CD4-positive, alpha-beta T cell (primary cell): ENCODE data around the gene DEFB127. TPM values are rescaled to one million over a fixed set of nuclear protein-coding genes. Genes with fewer than 3 reads are reported as not detected.

ENCODE experiments used
- ATAC-seq: fragments of 200-7000 bp; cut with Tn5 transposase; one replicate; pipeline ENCODE4 v1.10.0; 2022; ENCODE audit warnings: mild to moderate bottlenecking; ENCODE audit not compliant: poor library complexity
- CTCF ChIA-PET: fragments of 350-600 bp; sonication (Branson Sonifier 250); formaldehyde crosslinking; loops from one replicate; lab custom pipeline; 2021; ENCODE audit warnings: antibody characterized with exemption, inconsistent platforms; lab: Charles Lee
- POLR2A ChIA-PET: fragments of 350-600 bp; sonication (Branson Sonifier 250); formaldehyde crosslinking; loops from one replicate; lab custom pipeline; 2021; ENCODE audit warnings: antibody characterized with exemption, inconsistent platforms; lab: Charles Lee
- DNase-seq, 14 experiments: peaks; one replicate each; pipeline ENCODE4 v3.0.0-alpha.2; 2013 to 2020; ENCODE audit warnings: mixed read lengths in 2 of 14
- H3K27ac ChIP-seq, 2 donors: one replicate each; pipeline versions ENCODE4 v1.5.1 to v1.7.0; 2013; ENCODE audit warnings: low read length in 2 of 2, low read depth in 1 of 2, mild to moderate bottlenecking in 1 of 2
- H3K27me3 ChIP-seq, 2 experiments: 1 replicate in 1 of 2; 2 replicates in 1 of 2; pipeline versions ENCODE4 v1.6.1 to v1.7.0; 2013; ENCODE audit warnings: low read length in 2 of 2, control low read depth in 1 of 2, mild to moderate bottlenecking in 1 of 2, moderate library complexity in 1 of 2; ENCODE audit not compliant: insufficient read depth in 2 of 2, control insufficient read depth in 1 of 2
- H3K36me3 ChIP-seq: one replicate; pipeline ENCODE4 v1.6.1; 2013; ENCODE audit warnings: low read length, control low read depth; ENCODE audit not compliant: insufficient read depth
- H3K4me1 ChIP-seq: one replicate; pipeline ENCODE4 v1.6.1; 2013; ENCODE audit warnings: low read length, control low read depth; ENCODE audit not compliant: insufficient read depth
- H3K4me3 ChIP-seq: one replicate; pipeline ENCODE4 v1.5.1; 2013; ENCODE audit warnings: mild to moderate bottlenecking, low read length, moderate library complexity
- H3K9me3 ChIP-seq, 2 experiments: 1 replicate in 1 of 2; 2 replicates in 1 of 2; pipeline versions ENCODE4 v1.6.1 to v1.7.0; 2013; ENCODE audit warnings: low read length in 2 of 2, mild to moderate bottlenecking in 2 of 2, control low read depth in 1 of 2, moderate library complexity in 1 of 2; ENCODE audit not compliant: control insufficient read depth in 1 of 2, insufficient read depth in 1 of 2
- H3K27ac Mint-ChIP-seq: one replicate; pipeline ENCODE4 v1.8.0; 2020; ENCODE audit warnings: mixed read lengths
- H3K27me3 Mint-ChIP-seq: one replicate; pipeline ENCODE4 v1.8.0; 2021; ENCODE audit warnings: mixed read lengths
- H3K36me3 Mint-ChIP-seq: one replicate; pipeline ENCODE4 v1.8.0; 2021; ENCODE audit warnings: low read depth, mixed read lengths
- H3K4me1 Mint-ChIP-seq: one replicate; pipeline ENCODE4 v1.8.0; 2021; ENCODE audit warnings: low read depth, mixed read lengths
- H3K4me3 Mint-ChIP-seq: one replicate; pipeline ENCODE4 v1.8.0; 2020; ENCODE audit warnings: mild to moderate bottlenecking, mixed read lengths
- H3K9me3 Mint-ChIP-seq: one replicate; pipeline ENCODE4 v1.8.0; 2020; ENCODE audit warnings: mixed read lengths
- intact Hi-C, 2 experiments: fragments of 100-400 bp; cut with DNase I in 1 of 2; cut with micrococcal nuclease in 1 of 2; formaldehyde crosslinking; loops; one replicate each; pipeline versions ENCODE4 v1.15.1 to v1.9.0; 2023 to 2025; cut with DNase I, micrococcal nuclease
- total RNA-seq, 174 experiments: library from RNA in 2 of 174; stranded (reverse) in 2 of 174; gene quantifications; one replicate each; pipeline ENCODE4 v1.2.3 and lab custom pipeline; 2021 to 2026
- TF ChIP-seq, protein P1 (sequence below): fragments of 200-600 bp; IDR thresholded peaks from one replicate; pipeline ENCODE4 v1.8.0; 2022; ENCODE audit warnings: antibody characterized with exemption, mild to moderate bottlenecking

The DEFB127 gene
- total RNA-seq, 2 experiments from 2014 or later: not detected

DNA sequence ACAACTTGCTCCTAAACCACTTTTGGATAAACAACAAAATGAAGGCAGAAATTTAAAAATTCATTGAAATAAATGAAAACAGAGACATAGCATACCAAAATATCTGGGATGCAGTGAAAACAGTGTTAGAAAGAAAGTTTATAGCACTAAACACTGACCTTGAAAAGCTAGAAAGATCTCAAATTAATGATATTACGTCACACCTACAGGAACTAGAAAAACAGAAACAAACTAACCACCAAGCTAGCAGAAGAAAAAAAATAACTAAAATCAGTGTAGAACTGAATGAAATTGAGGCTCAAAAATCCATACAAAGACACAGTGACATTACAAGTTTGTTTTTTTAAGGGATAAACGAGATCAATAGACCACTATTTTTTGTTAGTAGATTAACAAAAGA, 27.0 kb downstream of the DEFB127 start:
- Histone ChIP-seq H3K36me3 (no peaks in the 10 kb centered on the region), H3K4me1 (no peaks in the 10 kb centered on the region), H3K9me3 (peaks cover 0 to 5% of the 10 kb centered on the region in 2 experiments), H3K4me3 (no peak overlapping the region), H3K27ac (no peak overlapping the region), H3K27me3 (peaks cover 6 to 43% of the 10 kb centered on the region in 2 experiments)
- Mint-ChIP-seq H3K4me3 (no peak overlapping the region), H3K4me1 (no peaks in the 10 kb centered on the region), H3K27ac (no peak overlapping the region), H3K36me3 (no peaks in the 10 kb centered on the region), H3K27me3 (peaks cover 88% of the 10 kb centered on the region), H3K9me3 (peaks cover 12% of the 10 kb centered on the region)
- intact Hi-C loops: no loop called here
- DNase-seq: no peak
- no peak for ATAC-seq
- TF ChIP-seq, protein P1, sequence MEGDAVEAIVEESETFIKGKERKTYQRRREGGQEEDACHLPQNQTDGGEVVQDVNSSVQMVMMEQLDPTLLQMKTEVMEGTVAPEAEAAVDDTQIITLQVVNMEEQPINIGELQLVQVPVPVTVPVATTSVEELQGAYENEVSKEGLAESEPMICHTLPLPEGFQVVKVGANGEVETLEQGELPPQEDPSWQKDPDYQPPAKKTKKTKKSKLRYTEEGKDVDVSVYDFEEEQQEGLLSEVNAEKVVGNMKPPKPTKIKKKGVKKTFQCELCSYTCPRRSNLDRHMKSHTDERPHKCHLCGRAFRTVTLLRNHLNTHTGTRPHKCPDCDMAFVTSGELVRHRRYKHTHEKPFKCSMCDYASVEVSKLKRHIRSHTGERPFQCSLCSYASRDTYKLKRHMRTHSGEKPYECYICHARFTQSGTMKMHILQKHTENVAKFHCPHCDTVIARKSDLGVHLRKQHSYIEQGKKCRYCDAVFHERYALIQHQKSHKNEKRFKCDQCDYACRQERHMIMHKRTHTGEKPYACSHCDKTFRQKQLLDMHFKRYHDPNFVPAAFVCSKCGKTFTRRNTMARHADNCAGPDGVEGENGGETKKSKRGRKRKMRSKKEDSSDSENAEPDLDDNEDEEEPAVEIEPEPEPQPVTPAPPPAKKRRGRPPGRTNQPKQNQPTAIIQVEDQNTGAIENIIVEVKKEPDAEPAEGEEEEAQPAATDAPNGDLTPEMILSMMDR: no peak
- CTCF ChIA-PET: no interaction called here
- POLR2A ChIA-PET: no interaction called here

GRCh38 chr20:187733-188132, 30.5 kb downstream of the DEFB127 start:
- Histone ChIP-seq H3K4me1 (no peaks in the 10 kb centered on the region), H3K4me3 (no peak overlapping the region), H3K27me3 (peaks cover 2 to 28% of the 10 kb centered on the region in 2 experiments), H3K9me3 (peaks cover 0 to 5% of the 10 kb centered on the region in 2 experiments), H3K27ac (no peak overlapping the region), H3K36me3 (no peaks in the 10 kb centered on the region)
- ChIA-PET CTCF (no interaction called here), POLR2A (no interaction called here)
- Mint-ChIP-seq H3K4me1 (no peaks in the 10 kb centered on the region), H3K27ac (no peak overlapping the region), H3K27me3 (peaks cover 71% of the 10 kb centered on the region), H3K4me3 (no peak overlapping the region), H3K9me3 (peaks cover 12% of the 10 kb centered on the region), H3K36me3 (no peaks in the 10 kb centered on the region)
- DNase-seq (no peak), ATAC-seq (no peak)
- intact Hi-C loops: no loop called here
- TF ChIP-seq, protein P1: no peak

GRCh38 chr20:189611-190010, 32.4 kb downstream of the DEFB127 start, which contains the start of gene DEFB128:
DEFB128 (minus strand) TSS chr20:189711; CDS start chr20:189623, 88 bp downstream.
- no peak for ATAC-seq
- intact Hi-C loops: no loop called here
- no peaks in the 10 kb centered on the region for H3K36me3 Mint-ChIP-seq
- ChIA-PET CTCF (no interaction called here), POLR2A (no interaction called here)
- no peaks in the 10 kb centered on the region for H3K4me1 Mint-ChIP-seq
- no peaks in the 10 kb centered on the region for H3K36me3 ChIP-seq
- no peak within 1 kb of the TSS for H3K4me3 ChIP-seq
- peaks cover 2 to 14% of the 10 kb centered on the region in 2 experiments for H3K27me3 ChIP-seq
- DNase-seq: no peak
- H3K27ac ChIP-seq: no peak within 1 kb of the TSS
- H3K9me3 ChIP-seq: no peaks in the 10 kb centered on the region
- no peak within 1 kb of the TSS for H3K4me3 Mint-ChIP-seq
- peaks cover 3% of the 10 kb centered on the region for H3K9me3 Mint-ChIP-seq
- no peaks in the 10 kb centered on the region for H3K4me1 ChIP-seq
- no peak within 1 kb of the TSS for H3K27ac Mint-ChIP-seq
- TF ChIP-seq, protein P1: no peak
- H3K27me3 Mint-ChIP-seq: peaks cover 57% of the 10 kb centered on the region
